GM12892 (cell line): ENCODE data around the gene TSPAN14.

Experiments used
- DNase-seq: peaks from one replicate; pipeline ENCODE4 v3.0.0; 2011; ENCODE audit not compliant: insufficient read length
- FAIRE-seq: peaks from 2 replicates; lab custom pipeline; 2011; peaks lifted over from hg19 to GRCh38; lab: Jason Lieb, UNC
- POLR2A ChIP-seq: IDR thresholded peaks from 2 replicates; pipeline ENCODE4 v1.6.1; 2011; ENCODE audit warnings: low read depth, low read length, control low read depth
- POLR2AphosphoS5 ChIP-seq: IDR thresholded peaks from 2 replicates; pipeline ENCODE4 v1.6.1; 2011; ENCODE audit warnings: low read depth, low read length, control low read depth
- TAF1 ChIP-seq: IDR thresholded peaks from 2 replicates; pipeline ENCODE4 v1.6.1; 2011; ENCODE audit warnings: low read depth, mild to moderate bottlenecking, control low read depth, low read length, borderline replicate concordance

TSPAN14 gene

DNA sequence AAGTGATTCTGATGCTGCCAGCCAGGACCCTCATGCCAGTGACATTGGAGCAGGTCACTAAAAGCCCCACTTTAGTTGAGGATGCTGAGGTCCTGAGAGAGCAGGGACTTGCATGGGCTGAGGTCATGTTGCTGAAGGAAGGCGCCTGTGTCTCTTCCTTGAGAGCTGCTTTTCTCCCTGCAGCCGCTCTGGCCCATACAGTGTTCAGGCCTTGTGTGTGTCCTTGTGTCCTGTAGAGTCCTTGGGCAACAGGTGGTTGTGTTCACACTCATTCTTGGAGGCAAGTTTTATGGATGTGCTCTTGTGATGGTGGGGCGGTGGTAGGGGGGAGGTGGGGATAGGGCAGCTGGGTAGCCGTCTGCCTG, 33.3 kb downstream of the TSPAN14 start:
- DNase-seq (no peak), FAIRE-seq (no peak)
- no peak for TF ChIP-seq POLR2AphosphoS5

DNA sequence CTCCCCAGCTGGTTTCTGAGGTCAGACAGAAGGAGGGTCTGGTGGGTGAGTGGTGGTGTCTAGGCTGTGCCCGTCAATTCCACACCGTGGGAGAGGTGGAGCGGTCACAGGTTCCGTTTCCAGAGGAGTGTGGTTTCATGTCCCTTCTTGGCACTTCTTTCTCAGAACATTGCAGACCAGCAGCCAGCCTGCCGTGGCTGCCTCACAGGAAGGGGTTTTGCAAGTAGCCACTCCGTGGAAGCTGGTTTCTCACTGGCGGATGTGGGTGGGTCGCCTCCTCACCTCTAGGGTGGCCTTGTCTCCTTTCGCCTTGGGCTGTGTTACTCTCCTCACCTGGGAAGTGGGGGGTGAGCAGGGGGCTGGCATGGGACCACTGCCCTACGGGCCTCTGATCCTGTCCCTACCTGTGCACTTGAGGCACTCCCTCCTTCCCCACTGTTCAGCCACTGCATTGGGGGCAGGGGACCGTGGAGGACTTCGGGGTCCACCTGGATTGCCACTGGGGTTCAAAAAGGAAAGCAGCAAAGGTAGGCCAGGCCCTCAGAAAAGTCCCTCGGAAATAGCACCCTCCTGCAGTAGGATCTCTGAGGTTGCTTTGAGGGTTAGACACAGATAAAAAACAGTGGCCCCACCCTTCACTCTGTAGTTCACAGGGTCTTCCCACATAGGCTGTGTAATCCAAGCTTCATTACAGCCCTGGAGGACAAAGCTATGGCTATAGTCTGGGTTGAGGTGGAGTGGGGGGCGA, 33.9 kb downstream of the TSPAN14 start:
- no peak for DNase-seq
- FAIRE-seq, result no peak
- TF ChIP-seq TAF1 (no peak), POLR2AphosphoS5 (no peak)

DNA sequence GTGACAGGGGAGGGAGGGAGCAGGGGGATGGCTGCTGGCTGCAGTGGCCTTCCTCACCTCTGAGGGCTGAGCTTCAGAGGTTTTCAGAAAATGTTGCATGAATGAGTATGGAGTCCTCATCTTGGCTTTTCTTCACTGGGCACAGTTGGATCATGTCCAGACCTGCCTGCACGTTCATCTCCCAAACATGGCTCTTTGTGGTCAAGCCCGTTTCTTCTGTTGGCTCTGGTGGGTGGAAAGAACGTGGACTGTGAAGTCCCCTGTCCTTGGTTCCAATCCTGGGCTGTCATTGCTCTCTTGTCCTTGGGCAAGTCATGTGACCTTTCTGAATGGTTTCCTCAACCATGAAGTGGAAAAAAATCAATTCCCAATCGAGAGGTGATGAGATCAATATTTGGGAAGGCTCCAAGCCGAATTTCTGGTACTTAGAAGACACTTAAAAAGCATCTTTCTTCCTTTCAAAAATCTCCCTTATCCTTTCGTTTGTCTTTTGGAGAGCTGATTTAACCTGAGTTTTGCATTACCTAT, 34.5 kb downstream of the TSPAN14 start:
- TF ChIP-seq POLR2AphosphoS5 (no peak), TAF1 (no peak), POLR2A (no peak)
- FAIRE-seq (no peak), DNase-seq (no peak)

DNA sequence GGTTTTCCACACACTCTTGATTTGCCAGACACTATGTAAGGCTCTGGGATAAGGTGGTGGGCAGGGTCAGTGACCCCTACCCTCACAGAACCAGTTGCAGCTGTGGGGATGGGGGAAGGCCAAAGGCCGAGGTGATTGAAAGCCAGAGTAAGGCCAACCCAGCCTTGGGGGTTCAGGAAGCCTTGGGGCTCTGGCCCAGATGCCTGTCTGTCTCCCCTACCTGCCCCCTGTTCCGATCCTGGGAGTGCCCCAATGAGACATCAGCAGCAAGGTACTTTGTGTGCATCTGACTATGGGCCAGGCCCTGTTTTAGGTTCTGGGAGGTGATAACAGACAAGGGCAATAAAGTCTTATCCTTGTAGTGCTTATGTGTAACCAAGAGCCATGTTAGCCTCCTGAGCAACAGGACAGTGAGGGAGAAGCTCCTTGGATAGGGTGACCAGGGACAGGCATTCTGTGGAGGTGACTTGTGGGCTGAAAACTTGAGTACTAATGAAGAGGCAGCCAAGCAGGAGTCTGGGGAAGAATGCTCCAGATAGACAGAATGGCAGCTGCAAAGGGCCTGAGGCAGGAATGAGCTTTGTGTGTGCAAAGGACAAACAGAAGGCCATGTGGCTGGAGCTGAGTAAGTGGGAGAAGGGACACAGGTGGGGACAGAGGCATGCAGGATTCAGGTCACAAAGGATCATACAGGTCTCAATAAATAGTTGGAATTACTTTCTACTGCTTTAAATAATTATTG, 35.4 kb downstream of the TSPAN14 start:
- TF ChIP-seq POLR2A, result no peak
- DNase-seq (no peak), FAIRE-seq (no peak)

DNA sequence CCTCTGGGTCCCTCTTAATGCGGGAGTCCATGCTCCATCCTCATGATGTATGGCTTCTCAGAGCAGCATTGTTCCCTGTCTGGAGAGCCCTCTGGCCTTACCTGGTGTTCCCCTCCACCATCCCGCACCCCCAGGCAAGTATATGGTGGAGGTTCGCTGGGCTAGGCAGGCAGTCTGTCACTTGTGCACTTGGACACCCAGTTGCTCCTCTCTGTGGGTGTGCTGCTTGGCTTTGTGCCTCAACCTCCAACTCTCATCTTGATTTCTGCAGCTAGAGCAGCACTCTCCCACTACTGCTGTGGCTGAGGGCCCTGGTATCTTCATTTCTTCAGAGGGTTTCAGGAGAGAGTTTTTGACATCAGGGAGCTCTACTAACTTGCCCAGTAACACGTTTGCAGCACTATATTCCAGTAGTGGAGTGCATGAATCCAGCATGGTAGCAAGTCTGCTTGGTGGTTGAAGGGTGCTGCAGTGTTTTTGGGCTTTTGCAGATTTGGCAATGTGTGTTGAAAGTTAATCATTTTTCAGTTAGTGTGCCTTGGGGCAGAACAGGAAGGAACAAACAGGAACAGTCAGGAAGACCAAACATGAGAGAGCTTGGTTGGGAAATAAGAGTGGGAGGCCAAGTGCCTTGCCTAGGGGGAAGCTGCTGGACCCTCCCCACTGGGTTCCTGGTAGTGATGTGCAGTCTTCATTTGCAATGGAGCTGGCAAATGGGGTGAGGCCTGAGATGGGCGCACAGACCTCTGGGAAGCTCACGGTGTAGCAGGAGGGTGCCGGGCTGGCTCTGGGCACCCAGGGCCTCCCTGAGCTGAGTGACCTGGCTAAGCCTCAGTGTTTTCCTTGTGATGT, 37.4 kb downstream of the TSPAN14 start:
- TF ChIP-seq POLR2AphosphoS5 (no peak), TAF1 (no peak), POLR2A (no peak)
- DNase-seq (no peak), FAIRE-seq (no peak)

DNA sequence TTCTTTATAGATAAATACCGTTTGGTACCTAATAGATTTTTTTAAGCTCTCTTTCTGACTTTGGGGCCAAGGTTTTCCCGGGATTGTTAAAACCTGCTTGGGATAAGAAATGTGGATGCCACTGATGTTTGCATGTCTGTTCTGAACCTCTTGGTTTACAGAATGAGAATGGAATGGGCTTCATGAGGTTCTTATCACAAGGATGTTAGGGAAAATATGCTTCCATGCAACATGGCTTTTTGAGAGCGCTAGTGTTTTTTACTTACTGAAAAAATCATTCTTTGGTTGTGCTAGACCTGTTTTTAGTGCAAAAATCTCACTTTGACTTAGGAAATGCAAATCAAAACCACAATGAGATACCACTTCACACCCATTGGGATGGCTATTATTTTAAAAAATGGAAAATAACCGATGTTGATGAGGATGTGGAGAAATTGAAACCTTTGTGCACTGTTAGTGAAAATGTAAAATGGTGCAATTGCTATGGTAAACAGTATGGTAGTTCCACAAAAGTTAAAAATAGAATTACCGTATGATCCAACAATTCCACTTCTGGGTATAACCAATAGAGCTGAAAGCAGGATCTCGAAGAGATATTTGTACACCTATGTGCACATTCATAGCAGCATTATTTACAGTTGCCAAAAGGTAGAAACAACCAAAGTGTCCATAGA, 38.9 kb downstream of the TSPAN14 start:
- DNase-seq, result no peak
- TF ChIP-seq POLR2AphosphoS5 (no peak), TAF1 (no peak), POLR2A (no peak)
- FAIRE-seq, result no peak

DNA sequence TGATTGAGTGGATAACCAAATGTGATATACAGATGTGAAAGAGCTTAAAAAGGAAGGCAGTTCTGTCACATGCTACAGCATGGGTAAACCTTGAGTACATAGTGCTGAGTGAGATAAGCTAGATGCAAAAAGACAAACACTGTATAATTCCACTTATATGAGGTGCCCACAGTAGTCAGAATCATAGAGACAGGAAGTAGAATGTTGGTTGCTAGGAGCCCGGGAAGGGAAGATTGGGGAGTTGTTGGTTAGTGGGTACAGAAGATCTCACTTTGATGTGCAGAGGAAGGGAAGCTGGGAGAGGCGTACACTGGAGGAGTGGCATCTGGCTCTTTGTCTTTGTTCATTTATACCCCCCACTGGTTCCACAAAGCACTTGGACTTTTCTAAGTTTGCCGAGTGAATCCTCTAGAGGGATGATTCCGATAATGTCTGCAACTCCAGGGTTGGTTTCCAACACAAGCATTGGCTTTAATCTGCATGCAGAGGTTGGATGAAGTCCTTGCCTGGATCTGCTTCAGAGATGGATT, 39.5 kb downstream of the TSPAN14 start:
- FAIRE-seq, result no peak
- no peak for DNase-seq
- TF ChIP-seq POLR2A (no peak), POLR2AphosphoS5 (no peak), TAF1 (no peak)

DNA sequence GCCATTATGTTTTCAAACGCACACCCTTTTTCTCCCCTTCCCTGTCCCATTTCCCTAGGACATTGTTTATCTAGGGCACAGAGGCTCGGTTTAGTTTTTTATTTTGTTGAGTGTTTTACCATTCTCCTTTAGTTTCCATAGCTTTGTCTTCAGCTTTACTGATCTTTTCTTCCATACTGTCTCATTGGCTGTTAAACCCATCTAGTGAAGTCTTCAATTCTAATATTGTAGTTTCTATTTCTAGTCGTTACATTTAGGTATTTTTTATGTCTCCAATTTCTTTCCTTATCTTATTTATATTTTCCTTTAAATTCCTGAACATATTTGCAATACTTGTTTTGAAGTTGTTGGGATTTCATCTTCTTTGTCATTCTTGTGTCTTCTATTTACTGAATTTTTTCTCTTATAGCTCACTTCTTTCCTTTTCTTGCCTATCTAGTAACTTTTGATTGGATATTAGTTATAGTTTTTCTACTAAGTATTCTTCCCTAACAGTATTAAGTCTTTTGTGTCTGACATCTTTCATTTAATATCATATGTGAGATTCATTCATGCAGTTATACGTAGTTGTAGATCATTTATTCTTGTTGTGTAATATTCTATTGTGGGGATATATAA, 42.6 kb downstream of the TSPAN14 start:
- TF ChIP-seq POLR2A, result no peak
- no peak for FAIRE-seq
- DNase-seq, result no peak

DNA sequence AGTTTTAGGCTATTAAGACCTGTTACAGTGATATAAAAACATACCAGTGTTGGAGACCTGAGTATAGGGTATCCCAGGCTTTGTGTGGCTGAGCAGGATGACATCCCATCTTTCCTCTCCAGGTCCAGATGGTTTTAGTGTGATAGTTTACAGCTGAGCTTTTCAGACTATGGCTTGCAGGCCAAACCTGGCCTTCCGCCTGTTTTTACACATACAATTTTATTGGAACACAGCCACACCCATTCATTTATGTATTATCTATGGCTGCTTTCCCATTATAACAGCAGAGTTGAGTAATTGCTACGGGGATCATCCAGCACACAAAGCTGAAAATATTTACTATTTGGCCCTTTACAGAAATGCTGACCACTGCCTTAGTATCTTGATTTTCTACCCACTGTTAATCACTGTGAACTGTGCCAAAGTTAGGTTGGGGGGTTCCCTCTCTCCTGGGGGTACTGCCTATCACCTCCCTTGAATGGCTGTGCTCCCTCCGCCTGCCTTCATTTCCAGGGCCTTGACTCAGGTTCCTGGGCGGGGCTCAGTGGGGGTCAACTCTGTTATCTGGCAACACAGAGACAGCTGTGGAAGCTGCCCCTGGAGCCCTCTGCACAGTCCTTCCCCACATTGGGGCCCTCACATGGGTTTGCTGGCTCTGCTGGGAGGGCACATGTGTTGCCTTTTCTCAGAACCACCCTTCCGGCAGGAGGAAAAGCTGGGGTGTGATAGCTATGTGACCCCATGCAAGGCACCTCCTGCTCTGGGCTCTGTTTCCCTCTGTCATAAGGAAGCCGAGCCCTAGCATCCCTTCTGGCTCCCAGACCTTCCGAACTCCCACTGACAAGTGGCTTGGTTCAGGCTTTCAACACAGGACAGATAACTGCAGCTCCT, 43.3 kb downstream of the TSPAN14 start:
- TF ChIP-seq POLR2AphosphoS5, result no peak
- DNase-seq, result no peak
- FAIRE-seq, result no peak
